SK-N-SH (cell line): Measurements from ENCODE around the gene INTS11.

Experiments used
- EP300 ChIP-seq, 2 experiments: IDR thresholded peaks; 2 replicates each; pipeline versions ENCODE4 v1.4.0 to v1.6.1; 2012; ENCODE audit warnings: borderline replicate concordance in 1 of 2, low read depth in 1 of 2, low read length in 1 of 2
- EZH2phosphoT487 ChIP-seq: fragments of 200-600 bp; sonication (generic); IDR thresholded peaks from 2 replicates; pipeline ENCODE4 v1.6.1; 2017; ENCODE audit warnings: low read depth, mixed run types, mild to moderate bottlenecking, antibody characterized with exemption, moderate library complexity, borderline replicate concordance
- GABPA ChIP-seq: IDR thresholded peaks from 2 replicates; pipeline ENCODE4 v1.4.0; 2012; ENCODE audit warnings: low read depth, mild to moderate bottlenecking
- RCOR1 ChIP-seq: fragments of 150-350 bp; IDR thresholded peaks from 2 replicates; pipeline ENCODE4 v1.6.1; 2017; ENCODE audit warnings: antibody characterized with exemption, low read length
- TF ChIP-seq, protein P1 (sequence below): fragments of 200-600 bp; sonication (generic); IDR thresholded peaks from 2 replicates; pipeline ENCODE4 v1.6.1; 2017; ENCODE audit warnings: antibody characterized with exemption, mild to moderate bottlenecking, moderate library complexity
- TF ChIP-seq, protein P2 (sequence below): IDR thresholded peaks from 2 replicates; pipeline ENCODE4 v1.4.0; 2012; ENCODE audit warnings: low read depth, borderline replicate concordance
- TF ChIP-seq, protein P3 (sequence below): IDR thresholded peaks from 2 replicates; pipeline ENCODE4; 2012

DNA sequence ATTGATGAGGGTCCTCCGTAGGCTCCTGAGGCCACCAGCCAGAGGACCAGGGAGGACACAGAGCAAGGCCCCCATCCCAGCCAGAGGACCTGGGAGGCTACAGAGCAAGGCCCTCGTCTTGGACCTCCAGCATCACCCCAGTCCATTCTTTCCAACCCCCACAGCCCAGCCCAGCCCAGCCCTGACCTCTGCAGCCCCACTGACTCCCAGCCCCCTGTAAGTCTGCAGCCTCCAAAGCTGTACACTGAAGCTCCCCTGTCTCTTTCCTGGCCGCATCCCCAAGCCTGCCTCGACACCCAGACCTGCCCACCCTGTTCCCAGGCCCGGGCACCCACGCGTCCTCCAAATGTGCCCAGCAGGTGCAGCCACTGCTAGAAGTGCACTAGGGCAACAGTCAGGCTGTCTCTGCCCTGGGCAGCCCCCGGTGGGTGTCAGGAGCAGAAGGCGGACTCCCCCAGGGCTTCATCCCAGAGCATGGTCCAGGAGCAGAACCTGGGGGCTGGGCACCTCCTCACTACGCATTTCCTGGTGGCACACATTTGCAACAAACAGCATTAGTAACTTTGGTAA, 22.7 kb upstream of the INTS11 start:
- TF ChIP-seq, protein P1, sequence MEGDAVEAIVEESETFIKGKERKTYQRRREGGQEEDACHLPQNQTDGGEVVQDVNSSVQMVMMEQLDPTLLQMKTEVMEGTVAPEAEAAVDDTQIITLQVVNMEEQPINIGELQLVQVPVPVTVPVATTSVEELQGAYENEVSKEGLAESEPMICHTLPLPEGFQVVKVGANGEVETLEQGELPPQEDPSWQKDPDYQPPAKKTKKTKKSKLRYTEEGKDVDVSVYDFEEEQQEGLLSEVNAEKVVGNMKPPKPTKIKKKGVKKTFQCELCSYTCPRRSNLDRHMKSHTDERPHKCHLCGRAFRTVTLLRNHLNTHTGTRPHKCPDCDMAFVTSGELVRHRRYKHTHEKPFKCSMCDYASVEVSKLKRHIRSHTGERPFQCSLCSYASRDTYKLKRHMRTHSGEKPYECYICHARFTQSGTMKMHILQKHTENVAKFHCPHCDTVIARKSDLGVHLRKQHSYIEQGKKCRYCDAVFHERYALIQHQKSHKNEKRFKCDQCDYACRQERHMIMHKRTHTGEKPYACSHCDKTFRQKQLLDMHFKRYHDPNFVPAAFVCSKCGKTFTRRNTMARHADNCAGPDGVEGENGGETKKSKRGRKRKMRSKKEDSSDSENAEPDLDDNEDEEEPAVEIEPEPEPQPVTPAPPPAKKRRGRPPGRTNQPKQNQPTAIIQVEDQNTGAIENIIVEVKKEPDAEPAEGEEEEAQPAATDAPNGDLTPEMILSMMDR: no peak
- TF ChIP-seq RCOR1 (no peak), EP300 (IDR thresholded peaks at IDR 0.05; ENCODE audit: borderline replicate concordance in 1 of 2, low read depth in 1 of 2, low read length in 1 of 2) (no peak), EZH2phosphoT487 (no peak), GABPA (no peak)
- TF ChIP-seq, protein P2, sequence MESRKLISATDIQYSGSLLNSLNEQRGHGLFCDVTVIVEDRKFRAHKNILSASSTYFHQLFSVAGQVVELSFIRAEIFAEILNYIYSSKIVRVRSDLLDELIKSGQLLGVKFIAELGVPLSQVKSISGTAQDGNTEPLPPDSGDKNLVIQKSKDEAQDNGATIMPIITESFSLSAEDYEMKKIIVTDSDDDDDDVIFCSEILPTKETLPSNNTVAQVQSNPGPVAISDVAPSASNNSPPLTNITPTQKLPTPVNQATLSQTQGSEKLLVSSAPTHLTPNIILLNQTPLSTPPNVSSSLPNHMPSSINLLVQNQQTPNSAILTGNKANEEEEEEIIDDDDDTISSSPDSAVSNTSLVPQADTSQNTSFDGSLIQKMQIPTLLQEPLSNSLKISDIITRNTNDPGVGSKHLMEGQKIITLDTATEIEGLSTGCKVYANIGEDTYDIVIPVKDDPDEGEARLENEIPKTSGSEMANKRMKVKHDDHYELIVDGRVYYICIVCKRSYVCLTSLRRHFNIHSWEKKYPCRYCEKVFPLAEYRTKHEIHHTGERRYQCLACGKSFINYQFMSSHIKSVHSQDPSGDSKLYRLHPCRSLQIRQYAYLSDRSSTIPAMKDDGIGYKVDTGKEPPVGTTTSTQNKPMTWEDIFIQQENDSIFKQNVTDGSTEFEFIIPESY: no peak
- TF ChIP-seq, protein P3, sequence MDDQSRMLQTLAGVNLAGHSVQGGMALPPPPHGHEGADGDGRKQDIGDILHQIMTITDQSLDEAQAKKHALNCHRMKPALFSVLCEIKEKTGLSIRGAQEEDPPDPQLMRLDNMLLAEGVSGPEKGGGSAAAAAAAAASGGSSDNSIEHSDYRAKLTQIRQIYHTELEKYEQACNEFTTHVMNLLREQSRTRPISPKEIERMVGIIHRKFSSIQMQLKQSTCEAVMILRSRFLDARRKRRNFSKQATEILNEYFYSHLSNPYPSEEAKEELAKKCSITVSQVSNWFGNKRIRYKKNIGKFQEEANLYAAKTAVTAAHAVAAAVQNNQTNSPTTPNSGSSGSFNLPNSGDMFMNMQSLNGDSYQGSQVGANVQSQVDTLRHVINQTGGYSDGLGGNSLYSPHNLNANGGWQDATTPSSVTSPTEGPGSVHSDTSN: no peak
